GM21619 (cell line): ENCODE data around the gene CCR9.

ENCODE experiments used
- ATAC-seq: cut with Tn5 transposase; IDR thresholded peaks from one replicate; pipeline ENCODE4 v1.9.1; 2021; ENCODE audit not compliant: unreplicated experiment

CCR9 gene

GRCh38 chr3:45872569-45872968, 13.8 kb upstream of the CCR9 start:
- no peak for ATAC-seq

GRCh38 chr3:45873036-45873435, 13.3 kb upstream of the CCR9 start:
- no peak for ATAC-seq

GRCh38 chr3:45873638-45874037, 12.7 kb upstream of the CCR9 start:
- no peak for ATAC-seq

- ATAC-seq: no peak
Measured at GRCh38 chr3:45874677-45875346, 11.5 kb upstream of the CCR9 start.

GRCh38 chr3:45878124-45878523, 8.2 kb upstream of the CCR9 start:
- no peak for ATAC-seq

- no peak for ATAC-seq
Measured at GRCh38 chr3:45880725-45881077, 5.6 kb upstream of the CCR9 start.

- no peak for ATAC-seq
Measured at GRCh38 chr3:45881078-45882022, 5.0 kb upstream of the CCR9 start.

GRCh38 chr3:45884368-45885201, 1.8 kb upstream of the CCR9 start:
- no peak for ATAC-seq

GRCh38 chr3:45887285-45887684, 942 bp downstream of the CCR9 start:
- no peak for ATAC-seq

- ATAC-seq: no peak
Measured at GRCh38 chr3:45887759-45888511, 1.6 kb downstream of the CCR9 start.

- no peak for ATAC-seq
Measured at GRCh38 chr3:45889337-45889736, 3.0 kb downstream of the CCR9 start.

- no peak for ATAC-seq
Measured at GRCh38 chr3:45890405-45890804, 4.1 kb downstream of the CCR9 start.

GRCh38 chr3:45892161-45892560, 5.8 kb downstream of the CCR9 start:
- no peak for ATAC-seq

GRCh38 chr3:45894015-45894414, 7.7 kb downstream of the CCR9 start:
- ATAC-seq: no peak

GRCh38 chr3:45895686-45896468, 9.5 kb downstream of the CCR9 start:
- no peak for ATAC-seq

GRCh38 chr3:45896956-45897355, 10.6 kb downstream of the CCR9 start:
- ATAC-seq: no peak

GRCh38 chr3:45904931-45905330, 18.6 kb downstream of the CCR9 start:
- no peak for ATAC-seq

GRCh38 chr3:45905755-45906154, 19.4 kb downstream of the CCR9 start:
- ATAC-seq: no peak

GRCh38 chr3:45906681-45907407, 20.5 kb downstream of the CCR9 start:
- no peak for ATAC-seq
